ENCODE data around the gene ZNF618.

GRCh38 chr9:114058688-114059046, 182.6 kb downstream of the ZNF618 start:
- TF ChIP-seq POLR2A (IDR thresholded peaks at IDR 0.05) = no peak
- TF ChIP-seq CTCF (IDR thresholded peaks at IDR 0.05) = no peak
